PC-9 (cell line): Measurements from ENCODE around the gene MTHFD1. TPM values are rescaled to one million over a fixed set of nuclear protein-coding genes. Genes with fewer than 3 reads are reported as not detected.

ENCODE experiments used
- BruUV-seq: library from RNA; stranded (reverse); fragments of 400-500 nt; replicated peaks from 2 replicates; lab custom pipeline; 2021; lab: Mats Ljungman, UMichigan
- CTCF ChIA-PET: fragments of 300-600 bp; sonication (Branson Sonifier 250); formaldehyde crosslinking; loops from one replicate; lab custom pipeline; 2022; ENCODE audit warnings: antibody characterized with exemption; lab: Charles Lee
- POLR2A ChIA-PET: fragments of 300-600 bp; sonication (Branson Sonifier 250); formaldehyde crosslinking; loops from one replicate; lab custom pipeline; 2022; ENCODE audit warnings: antibody characterized with exemption; ENCODE audit not compliant: unreplicated experiment; lab: Charles Lee
- DNase-seq, 2 experiments: peaks; one replicate each; pipeline versions ENCODE4 v3.0.0 to v3.0.0-alpha.2; 2015 to 2022; ENCODE audit warnings: mixed read lengths in 1 of 2
- H2AFZ ChIP-seq: fragments of 200-600 bp; sonication (generic); 2 replicates; pipeline ENCODE4 v1.8.1; 2017; ENCODE audit warnings: antibody characterized with exemption
- H3F3A ChIP-seq: fragments of 200-600 bp; sonication (generic); 2 replicates; pipeline ENCODE4 v1.8.1; 2017; ENCODE audit warnings: antibody characterized with exemption, mild to moderate bottlenecking, low read depth; ENCODE audit not compliant: insufficient read depth
- H3K27ac ChIP-seq: fragments of 200-600 bp; sonication (generic); 2 replicates; pipeline ENCODE4 v1.6.1; 2016; ENCODE audit warnings: mixed run types
- H3K27me3 ChIP-seq: fragments of 200-600 bp; sonication (generic); 2 replicates; pipeline ENCODE4 v1.6.1; 2016; ENCODE audit warnings: low read depth, mixed run types; ENCODE audit not compliant: insufficient read depth
- H3K36me3 ChIP-seq: fragments of 200-600 bp; sonication (generic); 2 replicates; pipeline ENCODE4 v1.6.1; 2016; ENCODE audit warnings: low read depth, mixed run types
- H3K4me1 ChIP-seq: fragments of 200-600 bp; sonication (generic); replicated peaks from 2 replicates; pipeline ENCODE4 v1.6.1; 2016; ENCODE audit warnings: mixed run types; ENCODE audit not compliant: insufficient read depth
- H3K4me2 ChIP-seq: fragments of 200-600 bp; sonication (generic); 2 replicates; pipeline ENCODE4 v1.6.1; 2017; ENCODE audit warnings: mixed run types
- H3K4me3 ChIP-seq: fragments of 200-600 bp; sonication (generic); 2 replicates; pipeline ENCODE4 v1.6.1; 2016; ENCODE audit warnings: mixed run types
- H3K79me2 ChIP-seq: fragments of 200-600 bp; sonication (generic); 2 replicates; pipeline ENCODE4 v1.6.1; 2017; ENCODE audit warnings: low read depth, mixed run types
- H3K9me2 ChIP-seq: fragments of 200-600 bp; sonication (generic); 2 replicates; pipeline ENCODE4 v1.8.1; 2017; ENCODE audit warnings: mild to moderate bottlenecking; ENCODE audit not compliant: insufficient read depth
- H3K9me3 ChIP-seq: fragments of 200-600 bp; sonication (generic); 2 replicates; pipeline ENCODE4 v1.8.1; 2016; ENCODE audit warnings: low read depth; ENCODE audit not compliant: insufficient read depth
- H4K20me1 ChIP-seq: fragments of 200-600 bp; sonication (generic); 2 replicates; pipeline ENCODE4 v1.8.1; 2017; ENCODE audit not compliant: insufficient read depth
- CTCF ChIP-seq: fragments of 200-600 bp; sonication (generic); conservative IDR thresholded peaks from 2 replicates; pipeline ENCODE4 v1.6.1; 2017; ENCODE audit warnings: mixed run types, antibody characterized with exemption, mild to moderate bottlenecking, moderate library complexity
- EZH2 ChIP-seq: fragments of 200-600 bp; sonication (generic); IDR thresholded peaks from 2 replicates; pipeline ENCODE4 v1.8.0; 2017; ENCODE audit warnings: antibody characterized with exemption, low read depth
- intact Hi-C: fragments of 100-400 bp; cut with micrococcal nuclease; formaldehyde crosslinking; loops from one replicate; pipeline ENCODE4 v1.10.0; 2022; ENCODE audit not compliant: unreplicated experiment
- total RNA-seq: library from RNA; stranded (reverse); gene quantifications from 2 replicates; pipeline ENCODE4 v1.2.3, GENCODE V29; 2021

Gene MTHFD1
- total RNA-seq, 1 experiment from 2014 or later, result 161 TPM

GRCh38 chr14:64340560-64341196 is 47.5 kb upstream of the MTHFD1 start:
- Histone ChIP-seq H3K27ac (no peak overlapping the region), H4K20me1 (no peaks in the 10 kb centered on the region), H3K9me2 (no peaks in the 10 kb centered on the region), H3K36me3 (no peaks in the 10 kb centered on the region), H3K4me2 (no peak overlapping the region), H3K9me3 (peaks cover 8% of the 10 kb centered on the region), H3F3A (peaks cover 12% of the 10 kb centered on the region; the same call in 1 of the 2 replicates), H3K4me1 (peaks cover 20% of the 10 kb centered on the region), H3K79me2 (0 out of 2 replicates have a peak, but pooled peaks cover 11% of the 10 kb centered on the region), H2AFZ (no peak overlapping the region), H3K4me3 (no peak overlapping the region), H3K27me3 (no peaks in the 10 kb centered on the region)
- POLR2A ChIA-PET, result no interaction called here
- no peak for TF ChIP-seq CTCF
- TF ChIP-seq EZH2, result no peak
- no TSS peak for BruUV-seq
- no peak for DNase-seq
- CTCF ChIA-PET, result no interaction called here
- intact Hi-C loops, result loop anchor here (5.0 kb wide), 2 partner anchors 297 to 642 kb away; no protein-coding TSS in a partner anchor

- H3K9me2 ChIP-seq, result no peaks in the 10 kb centered on the region
- no peak overlapping the region for H3K27ac ChIP-seq
- H3K36me3 ChIP-seq, result no peaks in the 10 kb centered on the region
- H3K79me2 ChIP-seq, result no peaks in the 10 kb centered on the region
- no peaks in the 10 kb centered on the region for H3K27me3 ChIP-seq
- no peaks in the 10 kb centered on the region for H3K9me3 ChIP-seq
- CTCF ChIA-PET, result no interaction called here
- BruUV-seq, result no TSS peak
- POLR2A ChIA-PET, result interaction anchor here (0.7 kb wide), 1 partner anchor 10 kb away, joined by 4 read pairs; no protein-coding TSS in a partner anchor
- intact Hi-C loops, result loop anchor here (5.0 kb wide), 1 partner anchor 545 kb away; no protein-coding TSS in a partner anchor
- H3F3A ChIP-seq, result no peaks in the 10 kb centered on the region
- DNase-seq, result no peak
- no peak overlapping the region for H3K4me2 ChIP-seq
- no peak overlapping the region for H2AFZ ChIP-seq
- no peak overlapping the region for H3K4me3 ChIP-seq
- no peak for TF ChIP-seq EZH2
- TF ChIP-seq CTCF, result no peak
- no peaks in the 10 kb centered on the region for H4K20me1 ChIP-seq
- no peaks in the 10 kb centered on the region for H3K4me1 ChIP-seq
Measured at GRCh38 chr14:64347748-64348147, 40.4 kb upstream of the MTHFD1 start.

- no TSS peak for BruUV-seq
Measured at GRCh38 chr14:64349741-64350490, 38.2 kb upstream of the MTHFD1 start.

More at GRCh38 chr14:64349741-64350490, 38.2 kb upstream of the MTHFD1 start:
- no peak for DNase-seq
- TF ChIP-seq CTCF, result no peak
- no peak for TF ChIP-seq EZH2
- Histone ChIP-seq H3K4me2 (no peak overlapping the region), H3K9me2 (no peaks in the 10 kb centered on the region), H4K20me1 (no peaks in the 10 kb centered on the region), H2AFZ (no peak overlapping the region), H3K9me3 (no peaks in the 10 kb centered on the region), H3K36me3 (no peaks in the 10 kb centered on the region), H3K27me3 (no peaks in the 10 kb centered on the region), H3K4me1 (no peaks in the 10 kb centered on the region), H3F3A (no peaks in the 10 kb centered on the region), H3K79me2 (no peaks in the 10 kb centered on the region), H3K4me3 (no peak overlapping the region), H3K27ac (no peak overlapping the region)
- CTCF ChIA-PET, result interaction anchor here (0.6 kb wide), 1 partner anchor 240 kb away, joined by 5 read pairs; no protein-coding TSS in a partner anchor
- POLR2A ChIA-PET, result interaction anchor here (0.6 kb wide), 1 partner anchor 473 kb away, joined by 3 read pairs; no protein-coding TSS in a partner anchor
- intact Hi-C loops, result loop anchor here (5.0 kb wide), 1 partner anchor 542 kb away; no protein-coding TSS in a partner anchor
